OCI-LY1 (cell line): ENCODE measurements around the gene LRRC32.

Source experiments
- H2AFZ ChIP-seq: fragments of 200-600 bp; sonication (generic), shearing (Covaris generic); 2 replicates; pipeline ENCODE4 v1.6.0; 2014; ENCODE audit warnings: antibody characterized with exemption, mild to moderate bottlenecking, low read length
- H3F3A ChIP-seq: fragments of 200-600 bp; sonication (generic), shearing (Covaris generic); 2 replicates; pipeline ENCODE4 v1.6.0; 2014; ENCODE audit warnings: mild to moderate bottlenecking, antibody characterized with exemption, low read length, moderate library complexity; ENCODE audit not compliant: insufficient read depth
- H3K27ac ChIP-seq: fragments of 200-600 bp; sonication (generic); 2 replicates; pipeline ENCODE4 v1.5.1; 2014; ENCODE audit warnings: low read length, mixed run types, mild to moderate bottlenecking, low read depth; ENCODE audit not compliant: poor library complexity, severe bottlenecking
- H3K27me3 ChIP-seq: fragments of 200-600 bp; sonication (generic); 2 replicates; pipeline ENCODE4 v1.6.0; 2014; ENCODE audit warnings: antibody characterized with exemption, mild to moderate bottlenecking, low read length, moderate library complexity; ENCODE audit not compliant: insufficient read depth
- H3K36me3 ChIP-seq: fragments of 200-600 bp; sonication (generic); 2 replicates; pipeline ENCODE4 v1.6.1; 2014; ENCODE audit warnings: mild to moderate bottlenecking, antibody characterized with exemption, low read length, moderate library complexity, mixed read lengths; ENCODE audit not compliant: insufficient read depth
- H3K4me1 ChIP-seq: fragments of 200-600 bp; sonication (generic); 2 replicates; pipeline ENCODE4 v1.5.1; 2014; ENCODE audit warnings: mild to moderate bottlenecking, low read length, moderate library complexity; ENCODE audit not compliant: insufficient read depth, severe bottlenecking
- H3K4me2 ChIP-seq: fragments of 200-600 bp; sonication (generic), shearing (Covaris generic); 2 replicates; pipeline ENCODE4 v1.6.1; 2014; ENCODE audit warnings: low read length
- H3K4me3 ChIP-seq: fragments of 200-600 bp; sonication (generic); 2 replicates; pipeline ENCODE4 v1.5.1; 2014; ENCODE audit warnings: low read length, low read depth, mild to moderate bottlenecking, mixed read lengths; ENCODE audit not compliant: poor library complexity, severe bottlenecking
- H3K79me2 ChIP-seq: fragments of 200-600 bp; shearing (Covaris generic); 2 replicates; pipeline ENCODE4 v1.6.1; 2016; ENCODE audit warnings: mixed run types, low read length, mixed read lengths; ENCODE audit not compliant: insufficient read depth
- H3K9ac ChIP-seq: fragments of 200-600 bp; sonication (generic), shearing (Covaris generic); 2 replicates; pipeline ENCODE4 v1.6.1; 2014; ENCODE audit warnings: mild to moderate bottlenecking, low read length, mixed read lengths
- H3K9me2 ChIP-seq: fragments of 200-600 bp; sonication (generic), shearing (Covaris generic); 2 replicates; pipeline ENCODE4 v1.6.1; 2014; ENCODE audit warnings: low read depth, mild to moderate bottlenecking, low read length, mixed read lengths
- H3K9me3 ChIP-seq: fragments of 200-600 bp; shearing (Covaris generic); 2 replicates; pipeline ENCODE4 v1.6.1; 2014; ENCODE audit warnings: low read length, mixed read lengths
- H4K20me1 ChIP-seq: fragments of 200-600 bp; sonication (generic), shearing (Covaris generic); 2 replicates; pipeline ENCODE4 v1.6.0; 2016; ENCODE audit warnings: mild to moderate bottlenecking, low read length; ENCODE audit not compliant: insufficient read depth
- CTCF ChIP-seq: fragments of 200-600 bp; sonication (generic), shearing (Covaris generic); IDR thresholded peaks from 2 replicates; pipeline ENCODE4 v1.5.1; 2017; ENCODE audit warnings: mild to moderate bottlenecking, antibody characterized with exemption, low read length, moderate library complexity, mixed read lengths
- EZH2 ChIP-seq: fragments of 200-600 bp; sonication (generic), shearing (Covaris generic); IDR thresholded peaks from 2 replicates; pipeline ENCODE4 v1.8.0; 2017; ENCODE audit warnings: borderline replicate concordance, mixed run types, mild to moderate bottlenecking, antibody characterized with exemption, low read length, moderate library complexity, mixed read lengths

Gene LRRC32

DNA sequence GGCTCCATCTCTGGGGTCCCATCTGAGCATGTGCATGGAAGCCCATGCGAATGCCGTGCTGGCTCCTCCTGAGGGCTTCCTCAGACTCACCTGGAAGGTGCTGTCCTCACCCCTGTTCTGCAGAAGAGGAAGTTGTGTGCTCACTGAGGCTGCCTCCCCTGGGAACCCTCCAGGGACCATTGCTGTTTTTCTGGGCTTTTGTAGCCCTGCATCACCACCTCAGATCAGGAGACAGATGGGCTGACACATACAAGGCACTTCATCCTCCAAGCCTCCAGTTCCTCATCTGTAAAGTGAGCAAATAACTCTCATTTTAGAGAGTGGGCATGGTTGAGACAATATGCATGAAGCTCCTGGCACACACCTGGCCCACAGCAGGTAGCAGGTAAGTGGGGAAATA is 12.1 kb upstream of the LRRC32 start:
- H3K4me3 ChIP-seq = no peak overlapping the region
- H3K9ac ChIP-seq = no peak overlapping the region
- no peaks in the 10 kb centered on the region for H3K9me2 ChIP-seq
- no peaks in the 10 kb centered on the region for H3K36me3 ChIP-seq
- no peak overlapping the region for H2AFZ ChIP-seq
- no peaks in the 10 kb centered on the region for H3K4me1 ChIP-seq
- no peaks in the 10 kb centered on the region for H3F3A ChIP-seq
- no peaks in the 10 kb centered on the region for H3K9me3 ChIP-seq
- no peaks in the 10 kb centered on the region for H3K79me2 ChIP-seq
- no peaks in the 10 kb centered on the region; the same call in 1 of the 2 replicates for H3K27me3 ChIP-seq
- no peaks in the 10 kb centered on the region for H4K20me1 ChIP-seq
- H3K27ac ChIP-seq = no peak overlapping the region
- TF ChIP-seq EZH2 = no peak
- no peak for TF ChIP-seq CTCF
- H3K4me2 ChIP-seq = no peak overlapping the region

DNA sequence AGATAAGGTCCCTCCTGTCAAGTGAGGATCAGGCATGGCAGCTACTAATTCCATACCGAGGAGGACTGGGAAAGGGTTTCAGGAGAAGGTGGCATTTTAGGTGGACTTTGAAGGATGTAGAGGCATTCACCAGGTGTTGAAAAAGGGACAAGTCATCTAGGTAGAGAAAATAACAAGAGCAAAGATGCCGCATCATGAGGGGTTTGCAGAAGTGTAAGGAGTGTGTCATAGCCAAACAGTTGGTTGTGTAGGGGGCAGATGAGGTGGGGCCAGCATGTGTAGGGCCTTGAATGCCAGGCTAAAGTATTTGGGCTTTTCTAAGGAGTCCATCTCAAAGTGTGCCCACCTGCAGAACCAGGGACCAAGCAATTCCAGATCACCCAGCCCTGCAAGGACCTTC is 11.6 kb upstream of the LRRC32 start:
- H2AFZ ChIP-seq = no peak overlapping the region
- no peak overlapping the region for H3K4me2 ChIP-seq
- H3K9ac ChIP-seq = no peak overlapping the region
- H3K36me3 ChIP-seq = no peaks in the 10 kb centered on the region
- no peak overlapping the region for H3K27ac ChIP-seq
- H4K20me1 ChIP-seq = no peaks in the 10 kb centered on the region
- no peaks in the 10 kb centered on the region; the same call in 1 of the 2 replicates for H3K27me3 ChIP-seq
- no peak overlapping the region for H3K4me3 ChIP-seq
- H3F3A ChIP-seq = no peaks in the 10 kb centered on the region
- TF ChIP-seq CTCF = no peak
- TF ChIP-seq EZH2 = no peak
- no peaks in the 10 kb centered on the region for H3K9me2 ChIP-seq
- H3K9me3 ChIP-seq = no peaks in the 10 kb centered on the region
- no peaks in the 10 kb centered on the region for H3K79me2 ChIP-seq
- peaks cover 1% of the 10 kb centered on the region for H3K4me1 ChIP-seq

DNA sequence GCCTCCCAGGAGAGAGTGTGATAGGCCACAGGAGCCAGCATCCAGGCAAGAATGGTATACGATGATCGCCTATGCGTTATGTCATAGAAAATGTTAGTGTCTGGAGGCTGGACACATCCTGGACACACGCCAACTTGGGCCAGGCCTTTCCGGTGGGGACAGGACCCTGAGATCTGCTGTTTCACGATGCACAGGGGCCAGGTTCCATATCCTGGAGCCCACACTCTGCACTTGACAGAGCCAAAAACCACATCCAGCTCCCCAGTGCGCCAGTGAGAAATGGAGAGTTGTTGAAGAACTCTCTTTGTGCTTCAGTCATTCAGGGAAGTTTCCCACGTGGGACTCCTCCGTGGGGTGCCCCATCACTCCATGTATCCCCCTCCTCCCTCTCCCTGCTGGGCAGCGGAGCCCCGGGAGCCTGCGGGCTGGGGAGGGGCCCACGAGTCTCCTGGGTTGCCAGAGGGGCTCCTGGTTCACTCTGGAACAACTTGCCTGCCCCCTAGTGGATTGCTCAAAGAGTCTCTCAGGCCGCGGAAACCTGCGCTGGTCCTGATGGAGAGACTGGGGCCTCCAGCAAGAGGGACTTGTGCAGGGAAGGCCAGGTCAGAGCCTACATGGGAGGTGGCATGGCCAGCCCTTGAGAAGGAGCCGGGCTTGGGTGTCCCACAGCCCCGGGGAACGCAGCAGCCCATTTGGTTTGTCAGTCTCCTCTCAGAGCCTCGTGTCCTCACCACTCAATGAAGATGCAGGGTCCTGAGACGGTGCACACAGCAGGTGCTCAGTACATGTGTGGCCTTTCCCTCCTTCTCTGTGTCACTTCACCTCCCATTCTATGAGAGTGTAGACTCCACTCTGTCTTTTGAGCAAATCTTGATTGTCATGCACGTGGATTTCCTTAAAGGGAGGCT is 10.2 kb upstream of the LRRC32 start:
- Histone ChIP-seq H3K9me3 (no peaks in the 10 kb centered on the region), H2AFZ (no peak overlapping the region), H3K27ac (no peak overlapping the region), H4K20me1 (no peaks in the 10 kb centered on the region), H3K79me2 (no peaks in the 10 kb centered on the region), H3K27me3 (no peaks in the 10 kb centered on the region; the same call in 1 of the 2 replicates), H3K4me3 (no peak overlapping the region), H3K9me2 (no peaks in the 10 kb centered on the region), H3K9ac (no peak overlapping the region), H3K36me3 (no peaks in the 10 kb centered on the region), H3K4me2 (no peak overlapping the region), H3F3A (no peaks in the 10 kb centered on the region), H3K4me1 (peaks cover 15% of the 10 kb centered on the region)
- TF ChIP-seq CTCF (peak; percentile 86), EZH2 (no peak)
